Mononuclear cell (primary cell): ENCODE results near the gene MFAP1. TPM values are rescaled to one million over a fixed set of nuclear protein-coding genes. Genes with fewer than 3 reads are reported as not detected.

ENCODE experiments used
- H3K27me3 ChIP-seq: 2 replicates; pipeline ENCODE4 v1.6.0; 2011; ENCODE audit warnings: low read length, control low read depth; ENCODE audit not compliant: insufficient read depth
- H3K4me1 ChIP-seq: 2 replicates; pipeline ENCODE4 v1.5.1; 2011; ENCODE audit warnings: mild to moderate bottlenecking, low read length, control low read depth; ENCODE audit not compliant: insufficient read depth
- H3K4me3 ChIP-seq: 2 replicates; pipeline ENCODE4 v1.5.1; 2011; ENCODE audit warnings: mild to moderate bottlenecking, low read length, moderate library complexity
- H3K9me3 ChIP-seq: 2 replicates; pipeline ENCODE4 v1.5.1; 2011; ENCODE audit warnings: low read depth, mild to moderate bottlenecking, control low read depth, low read length
- total RNA-seq: library from RNA; depleted of rRNA; stranded (reverse); fragments of >200 nt; gene quantifications from one replicate; pipeline ENCODE4 v1.2.3, GENCODE V29; 2012

The MFAP1 gene
- total RNA-seq, 1 donor: 10.5 TPM

GRCh38 chr15:43799209-43799944 lies 25.1 kb downstream of the MFAP1 start:
- H3K27me3 ChIP-seq: no peaks in the 10 kb centered on the region
- H3K4me1 ChIP-seq: peaks cover 49% of the 10 kb centered on the region
- H3K4me3 ChIP-seq: no peak overlapping the region
- H3K9me3 ChIP-seq: no peaks in the 10 kb centered on the region

- H3K9me3 ChIP-seq: no peaks in the 10 kb centered on the region
- no peaks in the 10 kb centered on the region for H3K27me3 ChIP-seq
- H3K4me1 ChIP-seq: peaks cover 64% of the 10 kb centered on the region
- no peak overlapping the region for H3K4me3 ChIP-seq
Measured at GRCh38 chr15:43796566-43796965, 27.9 kb downstream of the MFAP1 start.

- H3K9me3 ChIP-seq: no peaks in the 10 kb centered on the region
- peaks cover 63% of the 10 kb centered on the region for H3K4me1 ChIP-seq
- no peaks in the 10 kb centered on the region for H3K27me3 ChIP-seq
- no peak overlapping the region for H3K4me3 ChIP-seq
Measured at GRCh38 chr15:43795997-43796396, 28.5 kb downstream of the MFAP1 start.

GRCh38 chr15:43795197-43795596 lies 29.3 kb downstream of the MFAP1 start:
- Histone ChIP-seq H3K9me3 (no peaks in the 10 kb centered on the region), H3K27me3 (no peaks in the 10 kb centered on the region), H3K4me3 (no peak overlapping the region), H3K4me1 (peaks cover 59% of the 10 kb centered on the region)

GRCh38 chr15:43794269-43795037 lies 30.0 kb downstream of the MFAP1 start:
- Histone ChIP-seq H3K9me3 (no peaks in the 10 kb centered on the region), H3K4me1 (peaks cover 52% of the 10 kb centered on the region), H3K4me3 (no peak overlapping the region), H3K27me3 (no peaks in the 10 kb centered on the region)

GRCh38 chr15:43793647-43794046 lies 30.8 kb downstream of the MFAP1 start:
- Histone ChIP-seq H3K27me3 (no peaks in the 10 kb centered on the region), H3K4me3 (no peak overlapping the region), H3K9me3 (no peaks in the 10 kb centered on the region), H3K4me1 (peaks cover 46% of the 10 kb centered on the region)

GRCh38 chr15:43792761-43793476 lies 31.6 kb downstream of the MFAP1 start:
- H3K4me3 ChIP-seq: peak overlapping the region; percentile 100
- H3K27me3 ChIP-seq: no peaks in the 10 kb centered on the region
- peaks cover 39% of the 10 kb centered on the region for H3K4me1 ChIP-seq
- no peaks in the 10 kb centered on the region for H3K9me3 ChIP-seq

- Histone ChIP-seq H3K4me1 (peaks cover 35% of the 10 kb centered on the region), H3K27me3 (no peaks in the 10 kb centered on the region), H3K9me3 (no peaks in the 10 kb centered on the region), H3K4me3 (peak within 1 kb of the TSS; percentile 100)
Measured at GRCh38 chr15:43791993-43792760, 32.3 kb downstream of the MFAP1 start, which contains the start of gene SERF2. Gene SERF2 (plus strand): TSS chr15:43792320. CDS start chr15:43792377, 57 bp downstream.

- H3K27me3 ChIP-seq: no peaks in the 10 kb centered on the region
- no peak overlapping the region for H3K4me3 ChIP-seq
- peaks cover 21% of the 10 kb centered on the region for H3K4me1 ChIP-seq
- no peaks in the 10 kb centered on the region for H3K9me3 ChIP-seq
Measured at GRCh38 chr15:43789409-43789808, 35.1 kb downstream of the MFAP1 start.

- Histone ChIP-seq H3K27me3 (no peaks in the 10 kb centered on the region), H3K4me1 (peaks cover 25% of the 10 kb centered on the region), H3K9me3 (no peaks in the 10 kb centered on the region), H3K4me3 (no peak overlapping the region)
Measured at GRCh38 chr15:43779016-43779415, 45.5 kb downstream of the MFAP1 start.

- peaks cover 25% of the 10 kb centered on the region for H3K4me1 ChIP-seq
- H3K4me3 ChIP-seq: peak overlapping the region; percentile 85
- no peaks in the 10 kb centered on the region for H3K27me3 ChIP-seq
- H3K9me3 ChIP-seq: no peaks in the 10 kb centered on the region
Measured at GRCh38 chr15:43777267-43777914, 47.1 kb downstream of the MFAP1 start.

GRCh38 chr15:43776718-43777266 lies 47.7 kb downstream of the MFAP1 start, which contains the start of gene ELL3:
Gene ELL3 (minus strand): TSS chr15:43776966. CDS start chr15:43776901, 65 bp downstream.
- peaks cover 27% of the 10 kb centered on the region for H3K4me1 ChIP-seq
- H3K9me3 ChIP-seq: no peaks in the 10 kb centered on the region
- H3K4me3 ChIP-seq: peak within 1 kb of the TSS; percentile 85
- H3K27me3 ChIP-seq: no peaks in the 10 kb centered on the region

- H3K4me1 ChIP-seq: peaks cover 31% of the 10 kb centered on the region
- H3K27me3 ChIP-seq: no peaks in the 10 kb centered on the region
- peak overlapping the region; percentile 85 for H3K4me3 ChIP-seq
- H3K9me3 ChIP-seq: no peaks in the 10 kb centered on the region
Measured at GRCh38 chr15:43776101-43776717, 48.3 kb downstream of the MFAP1 start.
